ENCODE data around the gene PAK1.

GRCh38 chr11:77294040-77294439, 179.9 kb downstream of the PAK1 start:
- TF ChIP-seq CTCF (conservative IDR thresholded peaks at IDR 0.05; ENCODE audit: low read depth, low read length) = no peak
- TF ChIP-seq RCOR1 (IDR thresholded peaks at IDR 0.05; ENCODE audit: insufficient replicate concordance, low read length) = no peak

All from IMR-90 (cell line).